ENCODE results near the gene CSF1. TPM values are rescaled to one million over a fixed set of nuclear protein-coding genes. Genes with fewer than 3 reads are reported as not detected.
"Not testable (repeated sequence)": the region's sequence is repeated elsewhere in the genome, so short reads cannot be mapped to it uniquely, and the experiment has no call there.

The CSF1 gene
- total and polyA plus RNA-seq, 7 donors = 3.0 to 118 (median 21.8) TPM

GRCh38 chr1:109950038-109950437 lies 39.4 kb downstream of the CSF1 start:
- H3K9me3 ChIP-seq = no peaks in the 10 kb centered on the region
- TF ChIP-seq POLR2AphosphoS5 (IDR thresholded peaks at IDR 0.05) (no peak), CTCF (IDR thresholded peaks at IDR 0.05) (no peak), EP300 (IDR thresholded peaks at IDR 0.05) (no peak), POLR2A (IDR thresholded peaks at IDR 0.05) (no peak)
- no peak overlapping the region for H3K4me3 ChIP-seq
- peaks cover 0 to 27% (median 14%) of the 10 kb centered on the region in 4 donors for H3K4me1 ChIP-seq
- intact Hi-C loops (cut with DNase I) = no loop called here
- no peaks in the 10 kb centered on the region for H3K27me3 ChIP-seq
- WGBS, 2 donors = 67 to 88% methylated on average over 1 of the region's 1 CpG
- H3K27ac ChIP-seq = no peak overlapping the region
- no peaks in the 10 kb centered on the region for H3K36me3 ChIP-seq
- no peak for DNase-seq

- intact Hi-C loops (cut with DNase I) = no loop called here
- no peak overlapping the region for H3K4me3 ChIP-seq
- no peak for DNase-seq
- H3K27me3 ChIP-seq = no peaks in the 10 kb centered on the region
- no peak overlapping the region for H3K27ac ChIP-seq
- 90 to 91% methylated on average over 2 of the region's 2 CpGs for WGBS, 2 donors
- TF ChIP-seq EP300 (IDR thresholded peaks at IDR 0.05) (no peak), POLR2A (IDR thresholded peaks at IDR 0.05) (no peak)
- no peaks in the 10 kb centered on the region for H3K9me3 ChIP-seq
- H3K4me1 ChIP-seq = peaks cover 0 to 27% (median 14%) of the 10 kb centered on the region in 4 donors
- no peaks in the 10 kb centered on the region for H3K36me3 ChIP-seq
Measured at GRCh38 chr1:109950509-109950908, 39.9 kb downstream of the CSF1 start.

- H3K27me3 ChIP-seq; H3K36me3 ChIP-seq; H3K9me3 ChIP-seq; H3K4me3 ChIP-seq; intact Hi-C loops (cut with DNase I); DNase-seq; H3K27ac ChIP-seq: not testable (repeated sequence)
- WGBS, 2 donors = 95% methylated on average over 5 of the region's 5 CpGs
- H3K4me1 ChIP-seq = peaks cover 0 to 29% (median 14%) of the 10 kb centered on the region in 4 donors
Measured at GRCh38 chr1:109951501-109951900, 40.9 kb downstream of the CSF1 start.

- Histone ChIP-seq H3K36me3 (no peaks in the 10 kb centered on the region), H3K9me3 (no peaks in the 10 kb centered on the region), H3K4me3 (no peak overlapping the region), H3K27me3 (no peaks in the 10 kb centered on the region), H3K4me1 (peaks cover 0 to 46% (median 28%) of the 10 kb centered on the region in 4 donors), H3K27ac (peak overlapping the region in 3 of 4 donors; percentile 41 to 77 (median 70))
- no peak for DNase-seq
- intact Hi-C loops (cut with DNase I) = no loop called here
- WGBS, 2 donors = 52 to 81% methylated on average over 1 of the region's 1 CpG
- TF ChIP-seq EP300 (IDR thresholded peaks at IDR 0.05) = peak in 1 of 4 donors; percentile 53
- peak; percentile 59 to 84 (median 80) for TF ChIP-seq POLR2AphosphoS5 (IDR thresholded peaks at IDR 0.05)
- TF ChIP-seq CTCF (IDR thresholded peaks at IDR 0.05) = no peak
- TF ChIP-seq POLR2A (IDR thresholded peaks at IDR 0.05) = no peak
Measured at GRCh38 chr1:109954041-109954512, 43.4 kb downstream of the CSF1 start.

- intact Hi-C loops (cut with DNase I) = no loop called here
- Histone ChIP-seq H3K36me3 (no peaks in the 10 kb centered on the region), H3K27ac (peak overlapping the region in 3 of 4 donors; percentile 2 to 68 (median 59)), H3K27me3 (no peaks in the 10 kb centered on the region), H3K9me3 (no peaks in the 10 kb centered on the region), H3K4me1 (peaks cover 0 to 53% (median 39%) of the 10 kb centered on the region in 4 donors), H3K4me3 (no peak overlapping the region)
- DNase-seq = no peak
- no peak for TF ChIP-seq CTCF (IDR thresholded peaks at IDR 0.05)
- TF ChIP-seq POLR2A (IDR thresholded peaks at IDR 0.05) = no peak
- TF ChIP-seq POLR2AphosphoS5 (IDR thresholded peaks at IDR 0.05) = no peak
- TF ChIP-seq EP300 (IDR thresholded peaks at IDR 0.05) = no peak
- 24 to 61% methylated on average over 1 of the region's 1 CpG for WGBS, 2 donors
Measured at GRCh38 chr1:109959632-109959973, 49.0 kb downstream of the CSF1 start.
